Colonic mucosa (tissue), 4 donors: ENCODE measurements around the gene NPBWR2. TPM values are rescaled to one million over a fixed set of nuclear protein-coding genes. Genes with fewer than 3 reads are reported as not detected.

Experiments
- DNase-seq: peaks from one replicate; pipeline ENCODE4 v3.0.0-alpha.2; 2020
- H3K27ac ChIP-seq: fragments of 200-600 bp; one replicate; pipeline ENCODE4 v1.8.0; 2021
- H3K27me3 ChIP-seq: fragments of 200-600 bp; one replicate; pipeline ENCODE4 v1.8.0; 2021
- H3K36me3 ChIP-seq: fragments of 200-600 bp; one replicate; pipeline ENCODE4 v1.8.0; 2021
- H3K4me1 ChIP-seq: fragments of 200-600 bp; one replicate; pipeline ENCODE4 v1.8.0; 2021; ENCODE audit warnings: mild to moderate bottlenecking
- H3K4me3 ChIP-seq: fragments of 200-600 bp; one replicate; pipeline ENCODE4 v1.8.0; 2021
- H3K9ac ChIP-seq, 2 donors: one replicate each; pipeline ENCODE4 v1.7.0; 2013; ENCODE audit warnings: control low read depth in 2 of 2, low read depth in 2 of 2, low read length in 2 of 2
- H3K9me3 ChIP-seq: fragments of 200-600 bp; one replicate; pipeline ENCODE4 v1.8.0; 2021
- intact Hi-C: fragments of 100-400 bp; cut with DNase I; formaldehyde crosslinking; loops from one replicate; pipeline ENCODE4 v1.14.1; 2022
- total RNA-seq, 2 donors: library from RNA; stranded (reverse); fragmentation: NEBNext Ultra II Directional in 1 of 2; extraction: Animal tissue kit (Norgen Biotek cat#: 25700) in 1 of 2; gene quantifications; one replicate each; pipeline ENCODE4 v1.2.1, GENCODE V29; 2021
- TF ChIP-seq, protein P1 (sequence below): fragments of 200-600 bp; IDR thresholded peaks from one replicate; pipeline ENCODE4 v1.8.0; 2022; ENCODE audit warnings: antibody characterized with exemption, mild to moderate bottlenecking
- donor health status: healthy.
- donor health status: DM: no; HTN: no; CAD: no.
- donor health status: DM: no; HTN: no; CAD: no.

Gene NPBWR2
- total RNA-seq, 2 donors from 2014 or later, result not detected

DNA sequence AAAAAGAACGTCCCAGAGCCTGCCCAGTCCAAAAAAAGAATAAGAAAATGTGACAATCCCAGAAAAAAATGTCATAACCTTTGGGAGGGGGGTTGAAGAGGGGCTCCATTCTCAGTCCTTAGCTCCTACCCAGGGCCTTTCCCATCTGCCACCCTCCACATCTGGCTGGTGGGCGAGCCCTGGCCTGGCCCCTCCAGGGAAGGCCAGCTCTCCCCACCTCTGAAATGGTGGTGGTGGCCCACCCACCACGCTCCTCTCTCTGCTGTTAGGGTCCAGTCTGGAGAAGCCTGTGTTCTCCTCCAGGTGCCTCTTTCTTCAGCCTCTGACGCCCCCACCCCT is 28.5 kb downstream of the NPBWR2 start:
- no peak for DNase-seq
- peaks cover 2% of the 10 kb centered on the region for H3K4me1 ChIP-seq

DNA sequence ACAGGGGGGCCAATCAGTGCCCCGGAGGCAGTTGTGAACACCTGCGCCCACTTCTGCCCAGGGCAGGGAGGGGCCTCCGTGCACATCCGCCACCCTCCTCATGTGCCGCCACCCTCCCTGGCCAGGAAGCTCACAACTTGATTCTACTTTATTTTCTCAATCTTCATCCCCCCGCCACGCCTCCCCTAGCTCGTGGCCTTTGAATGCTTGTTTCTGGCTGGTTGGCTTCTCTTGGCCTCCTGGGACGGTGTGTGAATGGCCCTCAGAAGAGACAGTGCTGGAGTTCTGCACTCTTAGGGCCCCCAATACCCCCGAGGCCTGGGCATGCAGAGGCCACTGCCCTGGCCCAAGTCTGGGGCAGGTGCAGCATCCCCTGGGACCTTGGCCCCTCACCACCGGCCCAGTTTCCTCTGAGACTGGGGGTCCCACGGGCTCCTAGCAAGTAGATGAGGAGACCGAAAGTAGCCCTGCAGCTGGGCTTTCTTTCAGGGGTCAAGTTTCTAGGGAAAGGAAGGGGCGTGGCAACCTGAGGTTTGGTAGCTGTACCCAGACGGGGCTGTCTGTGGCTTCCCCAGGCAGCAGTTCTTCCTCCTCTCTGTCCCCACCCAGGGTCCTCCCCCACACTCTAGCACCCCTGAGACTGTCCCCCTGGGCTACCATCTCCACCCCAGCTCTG is 29.4 kb downstream of the NPBWR2 start:
- intact Hi-C loops, result no loop called here
- Histone ChIP-seq H3K27ac (peak overlapping the region; percentile 78), H3K36me3 (no peaks in the 10 kb centered on the region), H3K9me3 (no peaks in the 10 kb centered on the region), H3K4me1 (no peaks in the 10 kb centered on the region), H3K4me3 (peak overlapping the region; percentile 59), H3K9ac (peak overlapping the region; percentile 66 to 81), H3K27me3 (no peaks in the 10 kb centered on the region)
- peak; percentile 46 for DNase-seq
- TF ChIP-seq, protein P1, sequence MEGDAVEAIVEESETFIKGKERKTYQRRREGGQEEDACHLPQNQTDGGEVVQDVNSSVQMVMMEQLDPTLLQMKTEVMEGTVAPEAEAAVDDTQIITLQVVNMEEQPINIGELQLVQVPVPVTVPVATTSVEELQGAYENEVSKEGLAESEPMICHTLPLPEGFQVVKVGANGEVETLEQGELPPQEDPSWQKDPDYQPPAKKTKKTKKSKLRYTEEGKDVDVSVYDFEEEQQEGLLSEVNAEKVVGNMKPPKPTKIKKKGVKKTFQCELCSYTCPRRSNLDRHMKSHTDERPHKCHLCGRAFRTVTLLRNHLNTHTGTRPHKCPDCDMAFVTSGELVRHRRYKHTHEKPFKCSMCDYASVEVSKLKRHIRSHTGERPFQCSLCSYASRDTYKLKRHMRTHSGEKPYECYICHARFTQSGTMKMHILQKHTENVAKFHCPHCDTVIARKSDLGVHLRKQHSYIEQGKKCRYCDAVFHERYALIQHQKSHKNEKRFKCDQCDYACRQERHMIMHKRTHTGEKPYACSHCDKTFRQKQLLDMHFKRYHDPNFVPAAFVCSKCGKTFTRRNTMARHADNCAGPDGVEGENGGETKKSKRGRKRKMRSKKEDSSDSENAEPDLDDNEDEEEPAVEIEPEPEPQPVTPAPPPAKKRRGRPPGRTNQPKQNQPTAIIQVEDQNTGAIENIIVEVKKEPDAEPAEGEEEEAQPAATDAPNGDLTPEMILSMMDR, result no peak

More for the DNA sequence above, 28.5 kb downstream of the NPBWR2 start:
- H3K9ac ChIP-seq, result peak overlapping the region; percentile 66 to 81
- peak overlapping the region; percentile 59 for H3K4me3 ChIP-seq
- peaks cover 5% of the 10 kb centered on the region for H3K27me3 ChIP-seq
- no peaks in the 10 kb centered on the region for H3K9me3 ChIP-seq
- no peaks in the 10 kb centered on the region for H3K36me3 ChIP-seq
- peak overlapping the region; percentile 78 for H3K27ac ChIP-seq
- intact Hi-C loops, result no loop called here
- TF ChIP-seq, protein P1, result no peak

DNA sequence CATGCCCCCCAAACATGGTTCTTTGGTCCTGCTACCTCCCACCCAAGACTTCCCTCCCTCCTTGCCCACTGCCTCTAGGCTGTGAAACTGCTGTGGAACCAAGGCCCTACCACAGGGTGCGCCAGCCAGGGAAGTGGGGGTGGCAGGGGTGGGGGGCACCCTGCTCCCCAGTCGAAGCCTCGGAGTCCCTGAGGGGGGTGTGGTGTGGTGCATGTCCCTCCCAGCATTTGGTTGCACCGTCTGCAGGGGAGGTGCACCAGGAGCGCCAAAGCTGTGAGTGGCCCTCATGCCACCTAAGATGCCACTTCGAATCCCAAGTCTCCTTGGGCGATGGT is 29.9 kb downstream of the NPBWR2 start:
- H3K4me3 ChIP-seq, result peak overlapping the region; percentile 59
- H3K4me1 ChIP-seq, result no peaks in the 10 kb centered on the region
- no peak for DNase-seq
- intact Hi-C loops, result no loop called here
- no peaks in the 10 kb centered on the region for H3K27me3 ChIP-seq
- H3K9me3 ChIP-seq, result no peaks in the 10 kb centered on the region
- peak overlapping the region; percentile 78 for H3K27ac ChIP-seq
- peak overlapping the region in 1 of 2 donors; percentile 15 for H3K9ac ChIP-seq
- no peaks in the 10 kb centered on the region for H3K36me3 ChIP-seq
- TF ChIP-seq, protein P1, result no peak

DNA sequence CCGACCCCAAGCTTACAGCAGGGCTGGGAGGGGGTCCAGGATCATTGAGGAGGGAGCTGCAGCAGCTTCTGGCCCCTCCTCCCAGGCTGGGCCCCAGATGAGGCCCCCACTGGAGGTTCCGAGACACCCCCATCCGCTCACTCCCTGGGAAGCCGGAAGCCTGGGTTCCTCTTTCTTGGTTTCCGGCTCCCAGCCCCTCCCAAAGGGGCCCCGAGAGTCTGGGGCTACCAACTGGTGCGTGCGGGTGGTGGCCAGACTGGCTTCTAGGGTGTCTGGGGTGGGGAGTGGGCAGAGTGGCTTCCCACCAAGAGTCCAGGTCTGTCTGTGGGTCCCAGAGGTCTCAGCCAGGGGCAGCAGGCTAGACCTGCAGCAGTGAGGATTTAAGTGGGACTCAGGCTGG is 30.3 kb downstream of the NPBWR2 start:
- TF ChIP-seq, protein P1, result no peak
- DNase-seq, result peak; percentile 50
- Histone ChIP-seq H3K9ac (peak overlapping the region in 1 of 2 donors; percentile 15), H3K36me3 (no peaks in the 10 kb centered on the region), H3K27me3 (no peaks in the 10 kb centered on the region), H3K27ac (peak overlapping the region; percentile 78), H3K4me1 (no peaks in the 10 kb centered on the region), H3K9me3 (no peaks in the 10 kb centered on the region), H3K4me3 (peak overlapping the region; percentile 59)
- intact Hi-C loops, result no loop called here

DNA sequence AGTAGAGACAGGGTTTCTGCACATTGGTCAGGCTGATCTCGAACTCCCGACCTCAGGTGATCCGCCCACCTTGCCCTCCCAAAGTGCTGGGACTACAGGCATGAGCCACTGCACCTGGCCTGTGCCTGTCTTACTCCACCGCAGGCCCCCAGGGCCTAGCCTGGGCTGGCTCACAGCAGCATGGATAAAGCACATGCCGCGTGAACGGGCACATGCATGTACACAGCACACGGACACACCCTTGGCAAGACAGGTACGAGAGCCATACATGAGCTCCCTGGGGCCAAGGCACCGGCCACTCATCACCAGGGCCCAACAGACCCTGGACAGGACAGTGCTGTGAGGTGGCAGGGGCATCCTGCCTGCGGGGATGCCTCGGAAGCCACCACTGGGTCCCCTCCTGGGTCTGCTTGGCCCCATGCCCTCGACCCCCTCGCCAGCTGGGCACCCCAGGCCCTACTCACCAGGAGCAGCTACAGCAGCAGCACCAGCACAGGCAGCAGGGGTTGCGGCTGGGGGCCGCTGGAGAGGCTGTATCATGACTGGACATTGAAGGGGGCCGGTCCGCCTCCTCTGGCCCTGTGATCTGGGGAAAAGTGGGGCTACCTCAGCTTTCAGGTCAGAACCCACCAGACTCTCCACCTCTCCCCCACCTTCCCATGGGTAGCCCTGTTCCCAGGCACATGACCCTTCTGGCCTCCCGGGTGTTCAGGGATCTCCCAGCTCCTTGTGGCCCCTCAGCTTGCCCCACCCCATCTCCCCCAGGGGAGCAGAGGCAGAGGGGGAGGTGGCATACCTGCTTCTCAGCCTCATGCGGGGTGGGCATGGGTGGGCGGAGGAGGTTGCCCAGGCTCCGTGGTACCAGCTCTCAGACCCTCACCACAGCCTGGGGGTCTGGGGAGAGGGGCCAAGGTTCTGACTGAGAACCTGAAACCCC is 31.0 kb downstream of the NPBWR2 start:
- peak overlapping the region; percentile 59 for H3K4me3 ChIP-seq
- no peaks in the 10 kb centered on the region for H3K27me3 ChIP-seq
- no peak for DNase-seq
- H3K9me3 ChIP-seq, result no peaks in the 10 kb centered on the region
- TF ChIP-seq, protein P1, result no peak
- H3K4me1 ChIP-seq, result no peaks in the 10 kb centered on the region
- H3K9ac ChIP-seq, result no peak overlapping the region
- H3K36me3 ChIP-seq, result no peaks in the 10 kb centered on the region
- intact Hi-C loops, result no loop called here
- peak overlapping the region; percentile 78 for H3K27ac ChIP-seq
